Fibroblast of lung (primary cell): ENCODE data around the gene CAMKK1. TPM values are rescaled to one million over a fixed set of nuclear protein-coding genes. Genes with fewer than 3 reads are reported as not detected.

Experiments used
- DNase-seq, 2 donors: peaks; one replicate each; pipeline versions ENCODE4 v3.0.0 to v3.0.0-alpha.2; 2010; ENCODE audit warnings: low read depth in 2 of 2
- H2AFZ ChIP-seq: 2 replicates; pipeline ENCODE4 v1.5.1; 2012; ENCODE audit warnings: low read length, control low read depth, inconsistent platforms
- H3K27ac ChIP-seq: 2 replicates; pipeline ENCODE4 v1.5.1; 2011; ENCODE audit warnings: low read length, control low read depth; ENCODE audit not compliant: insufficient read depth
- H3K27me3 ChIP-seq: 2 replicates; pipeline ENCODE4 v1.5.1; 2011; ENCODE audit warnings: mild to moderate bottlenecking, low read length; ENCODE audit not compliant: control insufficient read depth, insufficient read depth
- H3K36me3 ChIP-seq: 2 replicates; pipeline ENCODE4 v1.5.1; 2011; ENCODE audit warnings: low read length; ENCODE audit not compliant: control insufficient read depth, insufficient read depth
- H3K4me1 ChIP-seq: 2 replicates; pipeline ENCODE4 v1.5.1; 2011; ENCODE audit warnings: low read length; ENCODE audit not compliant: control insufficient read depth, insufficient read depth; ENCODE audit errors: extremely low read depth
- H3K4me2 ChIP-seq: 2 replicates; pipeline ENCODE4 v1.5.1; 2011; ENCODE audit warnings: low read length, control low read depth; ENCODE audit not compliant: insufficient read depth; ENCODE audit errors: extremely low read depth
- H3K4me3 ChIP-seq, 4 experiments: fragments of 200-600 bp in 1 of 4; sonication (generic) in 1 of 4; replicated peaks in 1 of 4; 2 replicates each; pipeline ENCODE4 v1.5.1; 2011 to 2016; ENCODE audit warnings: low read length in 4 of 4, low read depth in 3 of 4, mild to moderate bottlenecking in 3 of 4, control low read depth in 2 of 4, inconsistent platforms in 1 of 4, mixed read lengths in 1 of 4; ENCODE audit not compliant: insufficient read depth in 1 of 4; ENCODE audit errors: control extremely low read depth in 1 of 4
- H3K79me2 ChIP-seq: 2 replicates; pipeline ENCODE4 v1.5.1; 2012; ENCODE audit warnings: mild to moderate bottlenecking, low read length, inconsistent platforms; ENCODE audit not compliant: control insufficient read depth, insufficient read depth
- H3K9ac ChIP-seq: 2 replicates; pipeline ENCODE4 v1.5.1; 2011; ENCODE audit warnings: mild to moderate bottlenecking, low read length, control low read depth; ENCODE audit not compliant: insufficient read depth
- H3K9me3 ChIP-seq: 2 replicates; pipeline ENCODE4 v1.5.1; 2012; ENCODE audit warnings: low read depth, low read length; ENCODE audit not compliant: control insufficient read depth, insufficient read depth
- H4K20me1 ChIP-seq: 2 replicates; pipeline ENCODE4 v1.5.1; 2011; ENCODE audit warnings: low read length; ENCODE audit not compliant: control insufficient read depth, insufficient read depth; ENCODE audit errors: extremely low read depth
- EZH2 ChIP-seq: IDR thresholded peaks from 2 replicates; pipeline ENCODE4 v1.5.1; 2012; ENCODE audit warnings: low read length, control low read depth, mild to moderate bottlenecking; ENCODE audit errors: missing control alignments
- polyA plus RNA-seq, 2 donors: library from polyadenylated mRNA; depleted of rRNA in 1 of 2; stranded (reverse) in 1 of 2; unstranded in 1 of 2; fragments of >200 nt; gene quantifications; 2 replicates each; pipeline ENCODE4 v1.2.1, GENCODE V29; 2011 to 2012; ENCODE audit warnings: missing spikeins in 1 of 2
- total RNA-seq: library from RNA; depleted of rRNA; stranded (reverse); fragments of >200 nt; gene quantifications from 2 replicates; pipeline ENCODE4 v1.2.1, GENCODE V29; 2014
- TF ChIP-seq, protein P1 (sequence below), 2 donors: IDR thresholded peaks in 1 of 2; conservative IDR thresholded peaks in 1 of 2; 1 replicate in 1 of 2; 2 replicates in 1 of 2; pipeline ENCODE4 v1.5.1; 2011 to 2012; ENCODE audit warnings: low read length in 2 of 2, control low read depth in 1 of 2, inconsistent platforms in 1 of 2, low read depth in 1 of 2, mild to moderate bottlenecking in 1 of 2

The CAMKK1 gene
- total and polyA plus RNA-seq, 2 donors (not counting 1 experiment from before 2014, with no cell fraction given), result 0.41 to 2.5 TPM

DNA sequence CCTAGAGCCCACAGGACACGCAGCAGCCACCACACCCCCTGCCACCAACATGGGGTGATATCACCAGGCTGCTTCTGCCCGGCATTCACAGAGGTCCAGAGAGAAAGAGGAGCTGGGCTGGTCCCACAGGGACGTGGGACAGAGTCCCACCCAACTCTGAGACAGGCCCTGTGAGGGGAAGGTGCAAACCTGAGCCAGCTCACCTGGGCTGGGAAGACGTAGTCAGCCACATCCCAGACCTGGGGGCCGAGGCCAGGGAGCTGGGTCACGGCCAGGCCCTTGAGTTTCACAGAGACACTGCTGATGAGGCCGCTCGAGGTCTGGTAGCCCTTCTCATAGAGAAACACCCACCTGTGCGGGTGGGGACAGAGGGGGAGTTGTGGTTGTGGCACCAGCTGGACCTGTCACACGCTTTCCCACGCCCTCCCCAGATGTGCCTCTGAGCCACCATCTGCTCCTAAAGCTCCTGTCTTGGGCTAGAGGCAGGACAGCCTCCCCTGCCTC, 12.2 kb upstream of the CAMKK1 start:
- H3K4me3 ChIP-seq, result no peak overlapping the region
- no peak for DNase-seq
- no peak overlapping the region for H3K27ac ChIP-seq
- no peaks in the 10 kb centered on the region for H3K27me3 ChIP-seq
- no peaks in the 10 kb centered on the region for H3K9me3 ChIP-seq
- H2AFZ ChIP-seq, result no peak overlapping the region
- no peaks in the 10 kb centered on the region for H3K79me2 ChIP-seq
- no peak overlapping the region for H3K9ac ChIP-seq
- no peaks in the 10 kb centered on the region for H4K20me1 ChIP-seq
- no peak overlapping the region for H3K4me2 ChIP-seq
- TF ChIP-seq, protein P1, sequence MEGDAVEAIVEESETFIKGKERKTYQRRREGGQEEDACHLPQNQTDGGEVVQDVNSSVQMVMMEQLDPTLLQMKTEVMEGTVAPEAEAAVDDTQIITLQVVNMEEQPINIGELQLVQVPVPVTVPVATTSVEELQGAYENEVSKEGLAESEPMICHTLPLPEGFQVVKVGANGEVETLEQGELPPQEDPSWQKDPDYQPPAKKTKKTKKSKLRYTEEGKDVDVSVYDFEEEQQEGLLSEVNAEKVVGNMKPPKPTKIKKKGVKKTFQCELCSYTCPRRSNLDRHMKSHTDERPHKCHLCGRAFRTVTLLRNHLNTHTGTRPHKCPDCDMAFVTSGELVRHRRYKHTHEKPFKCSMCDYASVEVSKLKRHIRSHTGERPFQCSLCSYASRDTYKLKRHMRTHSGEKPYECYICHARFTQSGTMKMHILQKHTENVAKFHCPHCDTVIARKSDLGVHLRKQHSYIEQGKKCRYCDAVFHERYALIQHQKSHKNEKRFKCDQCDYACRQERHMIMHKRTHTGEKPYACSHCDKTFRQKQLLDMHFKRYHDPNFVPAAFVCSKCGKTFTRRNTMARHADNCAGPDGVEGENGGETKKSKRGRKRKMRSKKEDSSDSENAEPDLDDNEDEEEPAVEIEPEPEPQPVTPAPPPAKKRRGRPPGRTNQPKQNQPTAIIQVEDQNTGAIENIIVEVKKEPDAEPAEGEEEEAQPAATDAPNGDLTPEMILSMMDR (conservative IDR thresholded peaks at IDR 0.05 in 1 of 2, IDR thresholded peaks at IDR 0.05 in 1 of 2; ENCODE audit: low read depth in 1 of 2, low read length in 2 of 2), result no peak
- TF ChIP-seq EZH2, result no peak
- no peaks in the 10 kb centered on the region for H3K4me1 ChIP-seq
- no peaks in the 10 kb centered on the region for H3K36me3 ChIP-seq

DNA sequence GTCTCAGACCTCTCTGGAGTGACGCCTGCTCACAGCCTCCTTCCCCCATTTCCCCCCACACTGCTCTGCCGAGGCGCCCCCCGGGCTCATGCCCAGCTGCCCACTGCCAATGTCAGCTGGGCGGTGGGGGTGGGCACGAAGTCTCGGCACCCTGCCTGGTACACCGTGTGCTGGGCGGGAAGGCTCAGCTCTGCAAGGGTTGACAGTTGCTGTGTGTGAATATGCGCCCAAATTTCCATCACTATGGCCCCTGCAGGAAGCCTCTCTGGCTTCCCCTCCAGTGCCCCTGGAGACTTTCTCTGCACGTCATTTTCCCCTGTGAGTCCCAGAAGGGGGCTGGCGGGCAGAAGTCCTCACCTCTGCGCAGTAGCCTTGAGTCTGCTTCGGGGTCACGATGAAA, 11.6 kb upstream of the CAMKK1 start:
- TF ChIP-seq EZH2, result no peak
- TF ChIP-seq, protein P1 (conservative IDR thresholded peaks at IDR 0.05 in 1 of 2, IDR thresholded peaks at IDR 0.05 in 1 of 2; ENCODE audit: low read depth in 1 of 2, low read length in 2 of 2), result no peak
- DNase-seq, result no peak
- no peak overlapping the region for H3K27ac ChIP-seq
- H2AFZ ChIP-seq, result no peak overlapping the region
- no peaks in the 10 kb centered on the region for H3K36me3 ChIP-seq
- no peaks in the 10 kb centered on the region for H4K20me1 ChIP-seq
- no peaks in the 10 kb centered on the region for H3K79me2 ChIP-seq
- H3K9me3 ChIP-seq, result no peaks in the 10 kb centered on the region
- no peaks in the 10 kb centered on the region for H3K4me1 ChIP-seq
- no peak overlapping the region for H3K4me3 ChIP-seq
- no peak overlapping the region for H3K4me2 ChIP-seq
- H3K27me3 ChIP-seq, result no peaks in the 10 kb centered on the region
- H3K9ac ChIP-seq, result no peak overlapping the region

DNA sequence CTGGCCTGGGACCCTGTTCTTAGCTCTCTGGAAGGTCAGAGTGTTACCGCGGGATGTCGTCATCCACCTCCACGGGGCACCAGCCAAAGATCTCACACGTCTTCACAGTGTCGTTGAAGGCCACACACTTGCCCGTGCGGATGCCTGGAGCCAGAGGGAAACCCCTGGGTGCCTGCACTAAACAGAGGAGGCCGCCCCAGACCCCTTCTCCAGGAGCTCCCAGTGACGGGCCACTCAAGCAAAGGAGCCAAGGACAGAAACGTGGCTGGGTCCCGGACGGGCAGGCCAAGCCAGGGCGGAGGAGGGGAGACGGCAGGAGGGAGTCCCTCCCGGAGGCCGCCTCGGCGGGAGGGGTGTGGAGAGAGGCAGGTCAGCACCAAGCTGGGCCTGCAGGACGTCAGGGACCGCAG, 11.0 kb upstream of the CAMKK1 start:
- H3K9me3 ChIP-seq, result no peaks in the 10 kb centered on the region
- H3K27ac ChIP-seq, result no peak overlapping the region
- no peaks in the 10 kb centered on the region for H3K79me2 ChIP-seq
- no peak overlapping the region for H3K4me2 ChIP-seq
- H3K4me3 ChIP-seq, result no peak overlapping the region
- H2AFZ ChIP-seq, result no peak overlapping the region
- no peaks in the 10 kb centered on the region for H3K36me3 ChIP-seq
- no peak overlapping the region for H3K9ac ChIP-seq
- H3K27me3 ChIP-seq, result no peaks in the 10 kb centered on the region
- no peaks in the 10 kb centered on the region for H3K4me1 ChIP-seq
- no peaks in the 10 kb centered on the region for H4K20me1 ChIP-seq
- DNase-seq, result no peak
- no peak for TF ChIP-seq EZH2
- TF ChIP-seq, protein P1 (conservative IDR thresholded peaks at IDR 0.05 in 1 of 2, IDR thresholded peaks at IDR 0.05 in 1 of 2; ENCODE audit: low read depth in 1 of 2, low read length in 2 of 2), result no peak
